HG03095 (cell line): Measurements from ENCODE around the gene GFM2.
A peak's percentile ranks its signal among the peaks of the same experiment; 100 is the strongest.
"Not testable (repeated sequence)": the region's sequence is repeated elsewhere in the genome, so short reads cannot be mapped to it uniquely, and the experiment has no call there.

ENCODE experiments used
- ATAC-seq: cut with Tn5 transposase; IDR thresholded peaks from one replicate; pipeline ENCODE4 v1.9.1; 2021; ENCODE audit warnings: moderate library complexity; ENCODE audit not compliant: unreplicated experiment

GFM2 gene

DNA sequence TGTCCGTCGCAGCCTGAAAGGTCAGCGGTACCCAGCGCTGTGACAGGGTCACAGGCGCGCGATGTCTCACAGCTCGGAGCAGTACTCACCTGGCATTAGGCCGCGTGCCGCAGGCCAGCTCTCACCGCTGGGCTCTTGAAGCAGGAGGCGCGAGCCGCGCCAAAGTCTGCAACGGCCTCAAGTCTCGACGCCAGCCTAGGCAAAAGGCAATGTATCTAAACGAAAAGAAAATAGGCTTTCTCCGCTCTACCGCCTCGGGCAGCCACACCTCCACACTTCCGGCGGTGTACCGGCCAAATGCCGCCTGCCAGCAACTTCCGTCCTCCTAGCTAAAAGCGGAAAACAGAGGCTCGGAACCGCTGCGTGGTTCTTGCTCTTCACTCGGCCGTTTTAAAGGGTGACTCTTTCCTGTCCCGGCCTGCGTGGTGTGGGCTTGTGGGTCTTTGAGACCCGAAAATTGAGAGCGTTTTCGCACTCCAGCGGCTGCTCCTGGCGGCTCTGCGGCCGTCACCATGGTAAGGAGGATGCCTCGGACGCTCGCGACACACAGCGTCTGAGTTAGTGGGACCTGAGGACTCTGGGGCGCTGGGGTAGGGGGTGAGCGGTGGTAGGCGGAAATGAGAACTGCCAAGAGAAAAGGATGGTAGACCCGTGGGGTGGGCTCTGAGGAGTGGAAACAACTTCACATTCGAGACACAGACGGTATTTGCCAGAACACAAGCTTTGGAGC is at the start of gene GFM2, which contains the start of gene NSA2:
TSS of gene GFM2 (minus strand) at position 269 of the 730 bp plus-strand sequence. CDS start 3,375 bp downstream, outside the sequence.
TSS of gene NSA2 (plus strand) at position 401 of the 730 bp plus-strand sequence. CDS start at position 513, 112 bp downstream.
- ATAC-seq, result peak; percentile 89

DNA sequence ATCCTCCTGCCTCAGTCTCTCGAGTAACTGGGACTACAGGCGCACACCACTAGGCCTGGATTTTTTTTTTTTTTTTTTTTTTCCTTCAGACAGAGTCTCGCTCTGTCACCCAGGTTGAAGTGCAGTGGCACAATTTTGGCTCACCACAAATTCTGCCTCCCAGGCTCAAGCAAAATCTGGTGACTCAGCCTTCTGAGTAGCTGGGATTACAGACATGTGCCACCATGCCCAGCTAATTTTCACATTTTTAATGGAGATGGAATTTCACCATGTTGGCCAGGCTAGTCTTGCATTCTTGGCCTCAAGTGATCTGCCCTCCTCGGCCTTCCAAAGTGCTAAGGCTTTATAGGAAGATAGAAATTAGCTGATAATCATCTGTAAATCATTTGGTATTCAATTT is 44.0 kb upstream of the GFM2 start:
- no peak for ATAC-seq

- ATAC-seq, result no peak
These were observed 35.0 kb upstream of the GFM2 start for GRCh38 chr5:74801941-74802340.

DNA sequence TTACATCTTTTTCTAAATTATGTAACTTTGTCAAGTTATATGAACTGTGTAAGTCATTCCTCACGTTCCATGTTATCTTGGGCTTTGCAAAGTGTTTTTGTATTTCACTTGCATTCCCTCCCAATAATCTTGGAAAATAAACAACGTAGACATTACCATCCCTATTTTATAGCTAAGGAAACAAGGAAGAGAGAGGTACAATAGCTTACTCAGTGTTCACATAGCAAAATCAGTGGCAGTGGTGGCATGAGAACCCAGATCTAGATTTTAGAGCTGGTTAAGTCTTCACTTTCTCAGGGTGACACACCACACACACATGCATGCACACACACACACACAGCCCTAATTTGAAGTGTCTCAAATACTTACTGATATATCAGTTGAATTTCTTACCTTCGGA is 34.3 kb upstream of the GFM2 start:
- ATAC-seq, result no peak

- ATAC-seq, result no peak
These were observed 32.3 kb upstream of the GFM2 start for GRCh38 chr5:74798977-74799911.

DNA sequence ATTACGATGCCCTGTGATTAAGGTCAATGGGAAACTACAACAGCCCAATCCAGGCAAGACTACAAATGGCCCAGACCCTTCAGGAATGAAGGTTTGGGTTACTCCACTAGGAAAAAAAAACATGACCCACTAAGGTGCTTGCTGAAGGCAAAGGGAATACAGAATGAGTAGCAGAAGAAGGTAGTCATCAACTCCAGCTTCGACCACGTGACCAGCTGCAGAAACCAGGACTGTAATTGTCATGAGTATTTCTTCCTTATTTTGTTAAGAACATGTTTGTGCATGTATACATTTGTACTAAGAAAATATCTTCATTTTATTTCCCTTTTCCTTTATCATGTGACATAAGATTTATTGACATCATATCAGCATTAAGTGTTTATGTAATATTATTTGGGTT is 24.8 kb upstream of the GFM2 start:
- ATAC-seq, result not testable (repeated sequence)

DNA sequence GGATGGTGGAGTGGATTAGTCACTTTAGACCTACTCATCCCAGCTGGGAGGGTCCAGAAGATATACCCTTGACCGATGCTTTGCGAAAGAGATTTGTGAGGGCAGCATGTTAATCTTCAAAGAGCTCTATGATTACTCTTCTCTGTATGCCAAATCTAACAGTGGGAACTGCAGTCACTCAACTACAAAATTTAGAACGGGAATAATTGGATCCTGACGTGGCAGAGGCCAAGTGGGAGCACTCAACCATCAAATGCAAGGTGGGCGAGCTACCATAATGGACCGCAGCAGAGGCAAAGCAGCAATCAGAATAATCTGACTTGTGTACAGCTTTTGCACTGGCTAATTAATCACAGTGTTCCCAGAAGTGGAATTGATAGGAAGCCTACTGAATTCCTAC is 20.5 kb upstream of the GFM2 start:
- no peak for ATAC-seq

DNA sequence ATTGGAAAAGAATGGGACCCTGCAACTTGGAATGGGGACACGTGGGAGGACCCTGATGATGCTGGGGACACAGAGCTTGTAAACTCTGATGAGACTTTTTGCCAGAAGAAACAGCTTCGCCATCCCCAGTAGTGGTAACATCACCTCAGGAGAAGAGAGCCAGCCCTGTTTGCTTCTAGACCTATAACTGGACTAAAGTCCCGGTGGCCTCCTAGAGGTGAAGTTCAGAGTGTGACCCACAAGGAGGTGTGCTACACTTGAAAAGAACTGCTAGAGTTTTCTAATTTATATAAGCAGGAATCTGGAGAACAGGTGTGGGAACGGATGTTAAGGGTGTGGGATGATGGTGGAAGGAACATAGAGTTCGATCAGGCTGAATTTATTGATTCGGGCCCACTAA is 19.9 kb upstream of the GFM2 start:
- ATAC-seq, result no peak

DNA sequence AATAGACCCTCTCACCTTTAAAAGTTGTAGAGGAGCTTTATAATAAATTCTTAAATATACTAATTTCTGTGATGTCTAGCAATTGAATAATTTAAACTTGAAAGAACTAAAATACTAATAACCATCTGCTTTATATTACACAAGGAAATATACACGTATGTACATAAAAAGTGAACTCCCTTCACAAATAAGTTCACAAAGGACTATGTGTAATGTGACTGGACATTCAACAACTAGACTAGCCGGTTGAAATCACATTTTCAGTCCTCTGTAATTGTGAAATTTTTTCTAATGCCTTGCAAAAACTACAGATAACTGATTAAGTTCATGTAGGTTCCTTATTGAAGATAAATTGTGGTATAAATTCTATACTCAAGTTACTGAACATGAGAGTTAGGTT is 11.7 kb upstream of the GFM2 start:
- ATAC-seq, result no peak

GRCh38 chr5:74772359-74772758 is 5.4 kb upstream of the GFM2 start:
- no peak for ATAC-seq

- peak; percentile 17 for ATAC-seq
These were observed 629 bp upstream of the GFM2 start for GRCh38 chr5:74767579-74767913.

GRCh38 chr5:74766418-74766848 is 484 bp downstream of the GFM2 start:
- ATAC-seq, result peak; percentile 28

- no peak for ATAC-seq
These were observed 988 bp downstream of the GFM2 start for GRCh38 chr5:74765929-74766328.

DNA sequence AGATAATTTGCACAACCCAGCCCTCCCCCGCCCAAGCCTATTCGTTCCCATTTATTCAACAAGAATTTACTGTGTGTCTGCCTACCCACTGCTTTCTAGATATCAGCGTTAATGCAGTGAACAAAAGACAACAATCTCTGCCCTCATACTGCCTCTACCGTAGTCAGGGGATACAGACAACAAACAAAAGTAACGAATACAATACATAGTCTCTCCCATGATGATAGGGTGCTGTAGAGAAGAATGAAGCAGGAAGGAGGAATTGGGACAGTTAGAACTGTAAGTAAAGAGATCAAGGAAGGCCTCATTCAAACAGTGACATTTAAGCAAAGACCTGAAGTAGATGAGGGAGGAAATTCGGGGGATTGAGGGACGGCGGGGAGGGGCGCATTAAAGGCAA is 1.7 kb downstream of the GFM2 start:
- no peak for ATAC-seq

DNA sequence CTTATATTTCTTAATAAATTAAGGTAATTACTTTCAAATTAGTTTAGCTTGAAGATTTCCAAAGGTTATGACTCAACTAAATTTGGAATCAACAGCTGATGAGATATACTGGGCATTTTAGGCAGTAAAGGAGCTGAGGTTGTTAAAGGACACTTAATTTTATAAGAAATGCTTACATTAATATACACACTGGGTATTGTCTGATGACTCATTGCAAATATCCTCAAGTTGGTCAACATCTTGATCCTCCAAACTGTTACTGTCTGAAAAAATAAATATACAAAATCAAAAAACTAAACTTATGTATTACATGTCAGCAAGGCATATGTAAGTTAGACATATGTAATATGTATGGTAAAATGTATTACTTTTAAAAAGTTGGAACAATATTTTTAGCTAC is 3.4 kb downstream of the GFM2 start:
- no peak for ATAC-seq

DNA sequence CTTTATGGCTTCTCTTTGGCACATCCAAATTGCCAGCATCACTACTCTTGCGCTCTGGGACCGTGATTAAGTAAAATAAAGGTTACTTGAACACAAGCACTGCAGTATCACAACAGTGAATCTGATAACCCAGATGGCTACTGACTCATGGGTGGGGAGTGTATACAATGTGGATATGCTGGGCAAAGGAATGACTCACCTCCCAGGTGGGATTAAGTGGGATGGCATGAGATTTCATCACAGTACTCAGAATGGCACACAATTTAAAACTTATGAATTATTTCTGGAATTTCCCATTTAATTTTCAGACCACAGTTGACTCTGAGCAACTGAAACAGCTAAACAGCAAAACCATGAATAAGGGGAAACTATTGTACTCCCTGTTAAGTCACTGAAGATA is 4.3 kb downstream of the GFM2 start:
- no peak for ATAC-seq

DNA sequence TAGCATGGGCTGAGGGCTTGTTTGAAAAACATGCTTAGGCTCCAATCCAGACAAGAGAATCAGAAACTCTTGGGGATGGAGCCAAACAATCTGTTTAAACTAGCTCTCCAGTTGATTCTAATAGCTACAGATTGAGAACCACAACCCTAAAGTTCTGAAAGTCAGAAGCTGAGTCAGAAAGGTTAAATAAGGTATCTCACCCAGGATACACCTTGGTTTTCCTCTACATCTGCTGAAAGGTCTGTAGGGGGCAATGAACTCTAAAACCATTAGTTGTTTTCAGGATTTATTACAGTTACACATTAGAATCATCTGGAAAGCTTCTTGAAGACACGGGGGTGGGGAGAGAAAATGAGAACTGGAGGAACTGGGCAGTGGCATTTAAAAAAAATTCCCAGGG is 5.7 kb downstream of the GFM2 start:
- no peak for ATAC-seq

GRCh38 chr5:74748742-74749141 is 18.2 kb downstream of the GFM2 start:
- not testable (repeated sequence) for ATAC-seq

DNA sequence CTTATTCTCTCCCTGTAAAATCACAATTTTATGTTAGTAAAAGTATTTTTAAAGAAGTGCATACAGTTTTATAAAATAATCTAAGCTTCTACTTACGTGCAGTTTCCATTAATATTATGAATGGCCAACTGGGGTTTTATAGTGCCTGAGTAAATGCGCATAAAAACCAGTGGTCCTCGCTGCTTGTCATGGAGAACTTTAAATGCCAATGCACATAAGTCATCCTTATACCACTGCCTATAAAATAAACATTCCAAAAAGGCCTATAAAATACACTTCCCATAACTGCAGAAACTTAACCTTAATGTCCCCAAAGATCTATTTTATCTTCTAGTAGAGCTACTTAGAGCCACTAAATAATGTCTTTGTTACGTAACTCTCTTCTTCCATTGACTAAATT is 28.5 kb downstream of the GFM2 start:
- no peak for ATAC-seq

DNA sequence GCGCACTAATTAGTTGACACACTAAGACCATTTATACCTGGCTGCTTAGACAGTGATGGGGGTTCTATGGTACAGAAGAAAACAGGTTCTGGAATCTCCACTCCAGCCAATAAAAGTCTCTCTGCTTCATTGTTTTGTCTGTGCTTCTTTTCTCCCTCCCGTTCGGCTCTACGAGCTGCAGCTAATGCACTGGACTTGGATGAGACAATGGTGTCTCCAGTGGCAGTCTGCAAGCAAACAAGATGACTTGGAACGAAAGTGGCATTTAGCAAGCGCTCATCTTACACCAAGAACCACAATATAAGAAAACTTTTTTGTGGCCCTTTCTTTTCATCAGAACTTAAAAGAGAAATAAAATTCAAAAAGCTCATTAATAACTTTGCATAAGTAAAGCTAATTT is 30.2 kb downstream of the GFM2 start:
- no peak for ATAC-seq

GRCh38 chr5:74725331-74725730 is 41.6 kb downstream of the GFM2 start:
- no peak for ATAC-seq

GRCh38 chr5:74722271-74722670 is 44.6 kb downstream of the GFM2 start:
- no peak for ATAC-seq
